GM12892 (cell line): ENCODE measurements around the gene MYO3A.

Experiments
- POLR2A ChIP-seq: IDR thresholded peaks from 2 replicates; pipeline ENCODE4 v1.6.1; 2011; ENCODE audit warnings: low read depth, low read length, control low read depth
- POLR2AphosphoS5 ChIP-seq: IDR thresholded peaks from 2 replicates; pipeline ENCODE4 v1.6.1; 2011; ENCODE audit warnings: low read depth, low read length, control low read depth
- TAF1 ChIP-seq: IDR thresholded peaks from 2 replicates; pipeline ENCODE4 v1.6.1; 2011; ENCODE audit warnings: low read depth, mild to moderate bottlenecking, control low read depth, low read length, borderline replicate concordance

DNA sequence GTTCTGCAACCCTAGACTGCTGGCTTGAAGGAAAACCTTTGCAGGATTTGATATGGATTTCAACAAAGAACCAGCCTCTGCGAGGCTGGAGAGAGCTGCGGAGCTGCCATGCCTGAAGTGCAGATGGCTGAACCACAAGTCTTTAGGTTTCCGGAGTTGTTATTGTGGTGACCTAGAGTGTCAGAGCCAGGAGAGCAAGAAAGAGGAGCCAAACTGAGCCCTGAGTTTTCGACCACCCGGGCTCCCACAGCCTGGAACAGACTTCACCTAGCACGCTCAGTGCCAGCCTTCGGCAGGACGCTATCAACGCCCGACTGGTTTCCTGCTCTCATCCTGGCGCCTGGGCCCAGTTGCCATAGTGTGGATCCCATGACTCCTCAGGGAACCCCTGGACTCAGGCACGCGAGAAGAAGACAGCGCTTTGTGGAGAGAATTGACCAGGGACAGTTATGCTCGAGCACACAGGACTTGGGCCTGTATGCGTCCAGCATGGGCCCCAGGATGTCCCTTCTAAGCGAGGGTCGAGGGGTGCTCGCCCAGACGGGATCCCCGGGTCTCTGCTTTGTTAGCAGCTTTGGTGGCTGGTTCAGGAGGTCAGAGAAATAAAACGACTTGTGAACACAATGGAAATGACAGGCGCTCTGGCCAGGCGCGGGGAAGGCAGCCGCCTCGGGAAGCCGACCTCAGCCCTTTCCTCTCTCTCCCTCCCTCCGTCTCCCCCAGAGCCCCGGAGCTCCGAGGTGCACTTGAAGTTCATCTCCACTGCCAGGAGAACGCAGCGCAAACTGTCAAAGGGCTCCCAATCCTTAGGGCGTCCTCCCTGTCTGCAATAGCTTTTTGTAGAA is 280.7 kb downstream of the MYO3A start:
- TF ChIP-seq POLR2A (no peak), POLR2AphosphoS5 (no peak), TAF1 (no peak)
